HG03520 (cell line): ENCODE results near the gene COX4I1.

Experiments
- ATAC-seq: cut with Tn5 transposase; IDR thresholded peaks from one replicate; pipeline ENCODE4 v1.9.1; 2021; ENCODE audit warnings: mild to moderate bottlenecking, moderate library complexity; ENCODE audit not compliant: unreplicated experiment

Gene COX4I1

GRCh38 chr16:85765767-85766166 is 33.7 kb upstream of the COX4I1 start:
- no peak for ATAC-seq

DNA sequence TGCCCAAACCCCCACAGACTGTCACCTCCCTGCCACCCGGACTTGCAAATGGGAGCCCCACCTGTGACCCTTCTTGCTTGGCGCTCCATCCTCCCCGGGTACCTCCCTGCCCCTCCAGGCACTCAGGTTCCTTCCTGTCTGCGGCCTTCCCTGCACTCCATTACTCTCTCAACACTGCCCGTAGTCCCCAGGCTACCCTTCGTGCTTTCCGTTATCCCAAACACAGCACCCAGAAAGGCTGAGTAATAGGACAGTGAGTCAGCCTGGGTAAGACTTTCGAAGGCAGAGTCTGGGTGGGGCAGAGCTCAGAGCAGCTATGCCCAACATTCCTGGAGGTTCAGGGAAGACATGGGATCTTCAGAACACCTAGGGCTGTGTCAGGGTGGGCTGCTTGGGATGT is 32.0 kb upstream of the COX4I1 start:
- ATAC-seq, result no peak

- ATAC-seq, result no peak
These were observed 31.3 kb upstream of the COX4I1 start for GRCh38 chr16:85768199-85768598.

DNA sequence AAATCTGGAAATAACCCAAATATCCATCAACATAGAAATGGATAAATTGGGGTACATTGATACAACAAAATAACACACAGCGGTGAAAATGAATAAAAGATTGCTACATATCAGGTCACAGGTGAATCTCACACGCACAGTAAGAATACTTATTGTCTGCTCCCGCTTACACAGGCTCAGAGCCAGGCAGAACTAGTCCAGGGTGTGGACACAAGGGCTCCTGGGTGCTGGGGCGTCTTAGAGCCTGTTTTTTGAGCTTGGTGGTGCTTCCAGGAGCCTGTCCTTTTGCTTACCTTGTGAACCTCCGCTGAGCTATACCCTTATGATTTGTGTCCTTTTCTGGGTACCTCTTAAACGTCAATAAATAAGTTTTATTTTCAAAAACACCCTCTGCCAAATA is 28.8 kb upstream of the COX4I1 start:
- ATAC-seq, result no peak

DNA sequence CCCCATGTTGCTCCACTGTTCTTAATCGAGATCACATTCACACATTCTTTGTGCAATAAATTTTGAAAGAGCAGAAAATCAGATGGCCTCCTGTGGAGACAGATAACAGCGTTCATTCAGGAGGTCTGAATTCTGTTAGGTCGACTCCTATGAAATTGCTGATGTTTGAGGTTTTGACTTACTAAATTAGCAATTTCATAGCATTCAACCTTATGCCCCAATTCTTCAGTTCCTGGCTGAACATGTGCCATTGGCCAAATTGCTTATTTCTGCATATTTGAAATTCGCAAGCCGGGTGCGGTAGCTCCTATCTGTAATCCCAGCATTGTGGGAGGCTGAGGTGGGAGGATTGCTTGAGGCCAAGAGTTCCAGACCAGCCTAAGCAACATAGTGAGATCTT is 26.5 kb upstream of the COX4I1 start:
- ATAC-seq, result no peak

DNA sequence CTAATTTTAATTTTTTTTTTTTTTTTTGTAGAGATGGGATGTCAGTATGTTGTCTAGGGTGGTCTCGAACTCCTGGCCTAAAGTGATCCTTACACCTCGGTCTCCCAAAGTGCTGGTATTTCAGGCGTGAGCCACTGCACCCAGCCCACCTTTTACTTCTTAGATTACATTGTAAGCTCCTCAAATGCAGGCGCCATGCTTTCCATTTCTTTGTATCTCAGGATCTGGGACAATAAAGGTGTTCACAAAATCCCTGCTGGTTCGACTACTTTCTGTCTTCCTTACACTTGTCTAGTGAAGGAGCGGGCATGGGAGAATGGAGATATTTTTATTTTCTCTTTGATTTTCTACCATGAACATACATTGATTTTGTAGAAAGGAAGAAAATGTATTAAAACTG is 25.4 kb upstream of the COX4I1 start:
- no peak for ATAC-seq

- ATAC-seq, result no peak
These were observed 24.7 kb upstream of the COX4I1 start for GRCh38 chr16:85774811-85775210.

DNA sequence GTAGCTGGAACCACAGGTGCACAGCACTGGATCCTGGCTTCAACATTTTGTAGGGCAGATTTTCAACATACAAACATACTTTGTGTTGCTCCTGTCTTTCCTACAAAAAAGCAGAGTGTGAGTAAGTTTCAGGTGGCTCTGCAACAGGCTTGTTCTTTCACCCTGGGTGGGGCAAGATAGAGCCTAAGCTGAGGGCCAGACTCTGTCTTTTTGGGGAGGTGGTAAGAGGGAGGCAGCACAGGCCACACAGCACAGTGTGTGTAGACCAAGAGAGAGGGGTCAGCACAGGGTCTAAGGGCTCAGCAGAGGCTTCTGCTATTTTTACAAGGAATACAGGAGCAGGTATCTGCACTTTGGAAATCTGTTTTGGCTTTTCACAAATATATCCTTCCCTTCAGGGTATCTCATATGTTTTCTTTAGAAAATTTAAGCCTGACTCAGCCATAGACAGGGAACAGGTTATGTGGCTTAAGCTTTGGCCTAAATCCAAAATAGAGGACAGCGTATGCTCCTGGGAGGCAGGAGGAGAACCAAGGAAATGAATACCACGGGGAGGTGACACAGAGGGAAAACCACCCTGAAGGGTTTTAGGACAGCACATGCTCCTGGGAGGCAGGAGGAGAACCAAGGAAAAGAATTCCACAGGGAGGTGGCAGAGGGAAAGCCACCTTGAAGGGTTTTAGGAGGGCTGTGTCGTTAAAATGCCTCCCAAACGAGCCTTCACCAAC is 21.7 kb upstream of the COX4I1 start:
- ATAC-seq, result no peak

DNA sequence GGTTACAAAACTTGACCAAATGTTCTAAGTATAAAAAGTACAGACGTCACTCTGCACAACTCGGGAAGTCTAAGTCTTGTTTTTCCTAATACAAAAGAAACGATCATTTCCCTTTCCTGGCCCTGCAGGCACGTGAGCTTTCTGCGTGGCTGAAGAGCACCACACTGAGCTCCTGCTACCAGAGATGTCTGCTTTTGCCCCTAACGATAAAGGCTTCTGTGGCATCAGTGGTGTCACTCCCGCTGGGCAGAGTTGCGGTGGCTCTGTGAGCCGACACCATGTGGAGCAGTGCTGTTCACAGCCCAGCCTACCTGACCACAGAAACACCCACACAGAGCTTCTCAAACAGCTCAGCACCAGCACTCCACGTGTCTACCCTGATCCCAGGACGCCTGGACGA is 20.6 kb upstream of the COX4I1 start:
- ATAC-seq, result no peak

- no peak for ATAC-seq
These were observed 19.2 kb upstream of the COX4I1 start for GRCh38 chr16:85780281-85780680.

- ATAC-seq, result no peak
These were observed 18.3 kb upstream of the COX4I1 start for GRCh38 chr16:85781156-85781555.

- ATAC-seq, result no peak
These were observed 17.7 kb upstream of the COX4I1 start for GRCh38 chr16:85781695-85782370.

DNA sequence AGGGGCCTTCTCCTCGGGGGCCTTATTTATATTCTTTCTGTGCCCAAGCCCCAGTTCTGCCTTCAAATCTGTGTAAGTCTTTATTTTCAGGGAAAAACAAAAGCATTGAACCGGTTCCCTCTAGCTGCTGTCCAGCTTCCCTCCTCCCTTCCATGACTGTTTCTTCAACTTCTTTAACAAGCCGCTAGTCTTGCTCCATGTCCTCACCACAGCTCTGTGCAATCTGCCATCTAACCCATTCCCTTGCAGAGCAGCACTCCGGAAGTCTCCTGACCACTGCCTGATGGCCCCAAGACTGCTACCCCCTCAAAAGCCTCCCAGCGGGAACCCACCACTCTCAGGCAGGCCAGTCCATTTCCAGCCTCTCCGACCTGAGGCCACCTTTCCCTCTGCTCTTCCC is 17.0 kb upstream of the COX4I1 start:
- ATAC-seq, result no peak

DNA sequence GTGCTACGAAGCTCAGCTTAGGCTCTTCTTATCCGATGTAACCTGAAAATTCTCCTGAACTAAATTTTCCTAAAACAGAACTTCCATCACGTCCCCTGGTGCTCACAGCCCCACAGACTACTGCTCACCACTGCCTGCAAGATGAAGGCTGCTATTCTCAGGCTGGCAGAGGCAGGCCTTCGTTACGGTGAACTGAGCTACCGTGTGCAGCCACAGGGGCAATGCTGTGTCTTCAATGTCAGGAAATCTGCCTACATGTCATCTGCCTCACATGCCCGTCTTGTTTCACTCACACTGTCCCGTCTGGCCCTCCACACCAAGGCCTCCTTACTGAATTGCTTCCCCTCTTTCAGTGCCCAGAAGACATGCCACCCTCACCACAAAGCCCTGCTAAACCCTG is 16.1 kb upstream of the COX4I1 start:
- ATAC-seq, result no peak

DNA sequence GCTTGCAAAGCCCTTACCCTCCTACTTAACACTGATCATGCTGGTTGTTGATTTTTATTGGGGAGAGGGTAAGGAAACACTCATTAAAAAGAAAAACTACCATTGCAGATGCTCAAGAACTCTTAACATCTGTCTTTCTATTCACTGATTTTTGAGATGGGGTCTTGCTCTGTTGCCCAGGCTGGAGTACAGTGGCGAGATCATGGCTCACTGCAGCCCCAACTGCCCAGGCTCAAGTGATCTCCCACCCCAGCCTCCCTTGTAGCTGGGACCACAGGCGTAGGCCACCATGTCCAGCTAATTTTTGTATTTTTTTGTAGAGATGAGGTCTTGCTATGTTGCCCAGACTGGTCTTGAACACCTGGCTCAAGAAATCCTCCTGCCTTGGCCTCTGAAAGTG is 14.7 kb upstream of the COX4I1 start:
- ATAC-seq, result no peak

- no peak for ATAC-seq
These were observed 13.6 kb upstream of the COX4I1 start for GRCh38 chr16:85785927-85786326.

GRCh38 chr16:85788819-85789218 is 10.7 kb upstream of the COX4I1 start:
- ATAC-seq, result no peak

DNA sequence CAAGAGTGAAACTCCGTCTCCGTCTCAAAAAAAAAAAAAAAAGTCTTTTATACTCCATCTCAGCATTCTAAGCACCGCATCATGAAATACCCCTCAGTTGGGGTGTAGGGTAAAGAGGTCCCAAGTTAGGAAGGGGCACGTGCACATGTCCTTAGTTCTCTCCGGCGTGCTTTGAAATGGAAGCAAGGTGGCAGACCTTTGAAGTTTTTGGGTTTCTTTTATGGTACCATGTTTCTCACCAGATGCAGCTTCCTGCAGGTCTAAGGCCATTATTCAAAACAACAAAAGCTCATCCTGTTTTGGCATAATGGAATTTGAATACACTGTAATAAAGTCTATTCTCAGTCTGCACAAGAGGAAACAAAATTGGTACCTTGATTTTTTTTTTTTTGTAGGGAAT is 9.7 kb upstream of the COX4I1 start:
- no peak for ATAC-seq

- no peak for ATAC-seq
These were observed 5.7 kb upstream of the COX4I1 start for GRCh38 chr16:85793662-85794298.

DNA sequence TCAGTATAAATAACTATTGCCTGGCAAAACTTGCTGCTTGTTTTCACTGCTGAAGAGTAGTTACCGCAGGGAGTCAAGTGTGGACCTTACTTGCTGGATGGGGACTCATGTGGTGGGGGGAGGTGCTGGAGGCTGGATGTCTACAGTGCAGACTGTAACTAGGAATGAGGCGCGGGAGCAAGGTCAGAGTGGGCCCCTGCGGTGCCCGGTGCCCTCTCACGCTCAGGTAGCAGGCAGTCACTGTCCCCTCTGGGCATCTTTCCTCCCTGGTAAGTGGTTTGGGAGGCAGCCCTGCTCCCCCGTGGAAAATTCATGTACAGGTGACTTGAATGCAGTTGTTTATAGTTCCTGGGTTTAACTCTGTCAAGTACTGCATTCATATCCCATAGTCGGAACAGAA is 4.8 kb upstream of the COX4I1 start:
- no peak for ATAC-seq

- ATAC-seq, result no peak
These were observed 3.3 kb upstream of the COX4I1 start for GRCh38 chr16:85796152-85796551.

DNA sequence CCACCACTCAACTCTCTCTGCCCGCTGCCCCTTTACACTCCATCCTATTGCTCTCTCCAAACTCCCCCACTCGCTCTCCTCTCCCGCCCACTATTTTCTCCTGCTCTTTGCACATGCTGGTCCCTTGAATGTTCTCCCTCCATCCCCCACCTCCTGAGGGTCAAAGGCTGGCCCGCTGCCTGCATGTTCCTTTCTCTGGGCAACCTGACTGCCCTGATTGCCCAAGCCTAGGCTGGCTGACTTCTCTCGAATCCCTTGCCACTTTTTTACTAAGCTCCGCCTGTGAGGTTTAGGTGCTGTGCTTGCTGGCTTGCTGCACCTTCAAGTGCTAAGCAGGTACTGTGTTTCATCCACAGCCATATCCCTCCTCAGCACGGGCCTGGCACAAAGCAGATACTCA is 2.9 kb upstream of the COX4I1 start:
- no peak for ATAC-seq
